Right lobe of liver (tissue), 6 donors: ENCODE data around the gene ZNF763. TPM values are rescaled to one million over a fixed set of nuclear protein-coding genes. Genes with fewer than 3 reads are reported as not detected.
"Not testable (repeated sequence)": the region's sequence is repeated elsewhere in the genome, so short reads cannot be mapped to it uniquely, and the experiment has no call there.

Source experiments
- ATAC-seq, 4 donors: fragments of 200-7000 bp; cut with Tn5 transposase; one replicate each; pipeline ENCODE4 v1.9.1; 2020; ENCODE audit warnings: mild to moderate bottlenecking in 4 of 4, moderate library complexity in 4 of 4
- DNase-seq, 3 donors: peaks; one replicate each; pipeline ENCODE4 v3.0.0-alpha.2; 2020
- H3K27ac ChIP-seq, 3 donors: fragments of 200-600 bp; one replicate each; pipeline ENCODE4 v1.8.0; 2022
- H3K27me3 ChIP-seq, 2 donors: fragments of 200-600 bp; one replicate each; pipeline ENCODE4 v1.8.0; 2022
- H3K36me3 ChIP-seq, 4 donors: fragments of 200-600 bp; sonication (generic) in 1 of 4; one replicate each; pipeline versions ENCODE4 v1.5.1 to v1.8.0; 2017 to 2022; ENCODE audit warnings: control low read depth in 1 of 4
- H3K4me1 ChIP-seq, 4 donors: fragments of 200-600 bp; sonication (generic) in 1 of 4; one replicate each; pipeline versions ENCODE4 v1.5.1 to v1.8.0; 2017 to 2022; ENCODE audit warnings: control low read depth in 1 of 4
- H3K4me3 ChIP-seq, 3 donors: fragments of 200-600 bp; one replicate each; pipeline ENCODE4 v1.8.0; 2022
- H3K9me3 ChIP-seq, 4 donors: fragments of 200-600 bp; sonication (generic) in 1 of 4; one replicate each; pipeline versions ENCODE4 v1.5.1 to v1.8.0; 2017 to 2022; ENCODE audit warnings: control low read depth in 1 of 4
- POLR2A ChIP-seq: fragments of 450-650 bp; IDR thresholded peaks from one replicate; pipeline ENCODE4 v1.6.1; 2017; ENCODE audit warnings: antibody characterized with exemption, mild to moderate bottlenecking
- WGBS: methylation state at CpG from one replicate; pipeline ENCODE4 v1.1.6; 2018; ENCODE audit warnings: low coverage, low lambda C conversion rate; ENCODE audit not compliant: insufficient coverage; ENCODE audit errors: missing lambda C conversion rate; 5-methylcytosine and 5-hydroxymethylcytosine counted together
- intact Hi-C, 2 donors: fragments of 100-400 bp; cut with DNase I; formaldehyde crosslinking; loops; one replicate each; pipeline versions ENCODE4 v1.11.2 to v1.14.1; 2022
- total RNA-seq, 6 experiments: library from RNA; depleted of rRNA in 2 of 6; stranded (reverse); fragments of >200 nt in 2 of 6; fragmentation: NEBNext Ultra II Directional in 3 of 6; extraction: Animal tissue kit (Norgen Biotek cat#: 25700) in 3 of 6; gene quantifications; one replicate each; pipeline versions ENCODE4 v1.1.0 to v1.2.4, GENCODE V29; 2016 to 2023
- TF ChIP-seq, protein P1 (sequence below), 4 donors: fragments of 200-600 bp in 3 of 4; fragments of 450-650 bp in 1 of 4; IDR thresholded peaks; one replicate each; pipeline versions ENCODE4 v1.5.1 to v1.8.0; 2016 to 2022; ENCODE audit warnings: antibody characterized with exemption in 4 of 4, mild to moderate bottlenecking in 2 of 4
- donor health status: DM: no; HTN: yes; CAD: no.
- donor health status: DM: no; HTN: no; CAD: no.
- donor health status: DM: no; HTN: no; CAD: no.
- donor health status: DM: no; HTN: yes; CAD: no.
- donor health status: DM: no; HTN: yes; CAD: no.

ZNF763 gene
- total RNA-seq, 6 experiments from 2014 or later = 0.25 to 2.6 (median 0.70) TPM

DNA sequence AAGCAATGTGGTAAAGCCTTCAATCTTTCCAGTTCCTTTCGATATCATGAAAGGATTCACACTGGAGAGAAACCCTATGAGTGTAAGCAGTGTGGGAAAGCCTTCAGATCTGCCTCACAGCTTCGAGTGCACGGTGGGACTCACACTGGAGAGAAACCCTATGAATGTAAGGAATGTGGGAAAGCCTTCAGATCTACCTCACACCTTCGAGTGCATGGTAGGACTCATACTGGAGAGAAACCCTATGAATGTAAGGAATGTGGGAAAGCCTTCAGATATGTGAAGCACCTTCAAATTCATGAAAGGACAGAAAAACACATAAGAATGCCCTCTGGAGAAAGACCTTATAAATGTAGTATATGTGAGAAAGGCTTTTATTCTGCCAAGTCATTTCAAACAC, 15.6 kb upstream of the ZNF763 start:
- intact Hi-C loops = no loop called here
- Histone ChIP-seq H3K4me1 (no peaks in the 10 kb centered on the region), H3K4me3 (no peak overlapping the region), H3K36me3 (peaks cover 0 to 35% (median 18%) of the 10 kb centered on the region in 4 donors), H3K27ac (no peak overlapping the region), H3K27me3 (no peaks in the 10 kb centered on the region), H3K9me3 (peaks cover 12 to 77% (median 44%) of the 10 kb centered on the region in 4 donors)
- DNase-seq = no peak
- TF ChIP-seq, protein P1, sequence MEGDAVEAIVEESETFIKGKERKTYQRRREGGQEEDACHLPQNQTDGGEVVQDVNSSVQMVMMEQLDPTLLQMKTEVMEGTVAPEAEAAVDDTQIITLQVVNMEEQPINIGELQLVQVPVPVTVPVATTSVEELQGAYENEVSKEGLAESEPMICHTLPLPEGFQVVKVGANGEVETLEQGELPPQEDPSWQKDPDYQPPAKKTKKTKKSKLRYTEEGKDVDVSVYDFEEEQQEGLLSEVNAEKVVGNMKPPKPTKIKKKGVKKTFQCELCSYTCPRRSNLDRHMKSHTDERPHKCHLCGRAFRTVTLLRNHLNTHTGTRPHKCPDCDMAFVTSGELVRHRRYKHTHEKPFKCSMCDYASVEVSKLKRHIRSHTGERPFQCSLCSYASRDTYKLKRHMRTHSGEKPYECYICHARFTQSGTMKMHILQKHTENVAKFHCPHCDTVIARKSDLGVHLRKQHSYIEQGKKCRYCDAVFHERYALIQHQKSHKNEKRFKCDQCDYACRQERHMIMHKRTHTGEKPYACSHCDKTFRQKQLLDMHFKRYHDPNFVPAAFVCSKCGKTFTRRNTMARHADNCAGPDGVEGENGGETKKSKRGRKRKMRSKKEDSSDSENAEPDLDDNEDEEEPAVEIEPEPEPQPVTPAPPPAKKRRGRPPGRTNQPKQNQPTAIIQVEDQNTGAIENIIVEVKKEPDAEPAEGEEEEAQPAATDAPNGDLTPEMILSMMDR (IDR thresholded peaks at IDR 0.05) = no peak
- no peak for TF ChIP-seq POLR2A
- no peak for ATAC-seq
- 93% methylated on average over 4 of the region's 4 CpGs for WGBS

DNA sequence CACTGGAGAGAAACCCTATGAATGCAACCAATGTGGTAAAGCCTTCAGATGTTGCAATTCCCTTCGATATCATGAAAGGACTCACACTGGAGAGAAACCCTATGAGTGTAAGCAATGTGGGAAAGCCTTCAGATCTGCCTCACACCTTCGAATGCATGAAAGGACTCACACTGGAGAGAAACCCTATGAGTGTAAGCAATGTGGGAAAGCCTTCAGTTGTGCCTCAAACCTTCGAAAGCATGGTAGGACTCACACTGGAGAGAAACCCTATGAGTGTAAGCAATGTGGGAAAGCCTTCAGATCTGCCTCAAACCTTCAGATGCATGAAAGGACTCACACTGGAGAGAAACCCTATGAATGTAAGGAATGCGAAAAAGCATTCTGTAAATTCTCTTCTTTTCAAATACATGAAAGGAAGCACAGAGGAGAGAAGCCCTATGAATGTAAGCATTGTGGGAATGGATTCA, 15.2 kb upstream of the ZNF763 start:
- H3K4me3 ChIP-seq, H3K4me1 ChIP-seq, ATAC-seq, H3K27me3 ChIP-seq, DNase-seq, H3K27ac ChIP-seq, intact Hi-C loops: not testable (repeated sequence)
- peaks cover 0 to 32% (median 18%) of the 10 kb centered on the region in 4 donors for H3K36me3 ChIP-seq
- peaks cover 10 to 74% (median 43%) of the 10 kb centered on the region in 4 donors for H3K9me3 ChIP-seq
- WGBS = 100% methylated on average over 3 of the region's 4 CpGs

DNA sequence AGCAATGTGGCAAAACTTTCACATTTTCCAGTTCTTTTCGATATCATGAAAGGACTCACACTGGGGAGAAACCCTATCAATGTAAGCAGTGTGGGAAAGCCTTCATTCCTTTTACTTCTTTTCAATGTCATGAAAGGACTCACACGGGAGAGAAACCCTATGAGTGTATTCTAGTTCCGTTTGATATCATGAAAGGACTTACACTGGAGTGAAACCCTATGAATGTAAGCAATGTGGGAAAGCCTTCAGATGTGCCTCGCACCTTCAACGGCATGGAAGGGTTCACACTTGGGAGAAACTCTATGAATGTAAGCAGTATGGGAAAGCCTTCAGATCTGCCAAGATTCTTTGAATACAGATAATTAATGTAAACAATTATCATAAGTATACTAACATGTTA, 14.5 kb upstream of the ZNF763 start:
- WGBS = 100% methylated on average over 5 of the region's 5 CpGs
- Histone ChIP-seq H3K36me3 (peaks cover 0 to 32% (median 18%) of the 10 kb centered on the region in 4 donors), H3K27ac (no peak overlapping the region), H3K27me3 (no peaks in the 10 kb centered on the region), H3K9me3 (peaks cover 9 to 70% (median 40%) of the 10 kb centered on the region in 4 donors), H3K4me1 (no peaks in the 10 kb centered on the region), H3K4me3 (no peak overlapping the region)
- TF ChIP-seq, protein P1 (IDR thresholded peaks at IDR 0.05) = no peak
- TF ChIP-seq POLR2A = no peak
- DNase-seq (no peak), ATAC-seq (no peak)
- intact Hi-C loops = no loop called here

GRCh38 chr19:11963566-11964355, 1.1 kb upstream of the ZNF763 start:
- ATAC-seq (peak; percentile 58 to 67 (median 62)), DNase-seq (peak; percentile 56 to 73 (median 60))
- peaks cover 0 to 3% (median 0%) of the 10 kb centered on the region in 4 donors for H3K9me3 ChIP-seq
- no peak for TF ChIP-seq POLR2A
- TF ChIP-seq, protein P1 (IDR thresholded peaks at IDR 0.05) = peak; percentile 45 to 74 (median 59)
- H3K36me3 ChIP-seq = no peaks in the 10 kb centered on the region
- 32% methylated on average over 16 of the region's 26 CpGs for WGBS
- intact Hi-C loops = no loop called here
- no peaks in the 10 kb centered on the region for H3K27me3 ChIP-seq
- H3K27ac ChIP-seq = peak overlapping the region in 1 of 3 donors; percentile 88
- H3K4me1 ChIP-seq = peaks cover 0 to 5% (median 0%) of the 10 kb centered on the region in 4 donors
- no peak overlapping the region for H3K4me3 ChIP-seq

DNA sequence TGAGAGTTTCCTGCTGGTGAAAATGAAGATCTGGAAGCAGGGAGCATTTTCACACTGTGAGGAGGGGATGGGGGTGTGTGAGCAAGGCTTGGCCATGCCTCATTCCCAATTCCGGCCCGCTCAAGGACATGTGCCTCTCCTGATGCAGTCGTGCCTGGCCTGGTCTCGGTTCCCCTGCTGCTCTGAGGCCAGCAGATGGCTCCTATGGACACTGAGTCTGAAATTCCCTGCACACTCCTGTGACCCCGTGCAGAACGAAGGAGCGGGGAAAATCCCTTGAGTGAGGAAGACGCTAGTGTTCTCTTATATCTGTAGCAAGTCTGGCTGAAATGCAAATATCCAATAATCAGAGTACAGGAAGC, 363 bp upstream of the ZNF763 start:
- WGBS = 40% methylated on average over 2 of the region's 8 CpGs

More for the DNA sequence above, 363 bp upstream of the ZNF763 start:
- H3K4me1 ChIP-seq = peaks cover 0 to 5% (median 0%) of the 10 kb centered on the region in 4 donors
- H3K9me3 ChIP-seq = peaks cover 0 to 5% (median 0%) of the 10 kb centered on the region in 4 donors
- peak overlapping the region; percentile 84 to 92 (median 88) for H3K27ac ChIP-seq
- no peaks in the 10 kb centered on the region for H3K36me3 ChIP-seq
- DNase-seq (peak in 1 of 3 donors; percentile 38), ATAC-seq (peak; percentile 46 to 56 (median 53))
- peak overlapping the region; percentile 53 to 65 (median 65) for H3K4me3 ChIP-seq
- no peak for TF ChIP-seq POLR2A
- TF ChIP-seq, protein P1 (IDR thresholded peaks at IDR 0.05) = no peak
- intact Hi-C loops = no loop called here
- H3K27me3 ChIP-seq = no peaks in the 10 kb centered on the region
